ENCODE results near the gene AIFM2.
A peak's percentile ranks its signal among the peaks of the same experiment; 100 is the strongest.
"Not testable (repeated sequence)": the region's sequence is repeated elsewhere in the genome, so short reads cannot be mapped to it uniquely, and the experiment has no call there.

Gene AIFM2

DNA sequence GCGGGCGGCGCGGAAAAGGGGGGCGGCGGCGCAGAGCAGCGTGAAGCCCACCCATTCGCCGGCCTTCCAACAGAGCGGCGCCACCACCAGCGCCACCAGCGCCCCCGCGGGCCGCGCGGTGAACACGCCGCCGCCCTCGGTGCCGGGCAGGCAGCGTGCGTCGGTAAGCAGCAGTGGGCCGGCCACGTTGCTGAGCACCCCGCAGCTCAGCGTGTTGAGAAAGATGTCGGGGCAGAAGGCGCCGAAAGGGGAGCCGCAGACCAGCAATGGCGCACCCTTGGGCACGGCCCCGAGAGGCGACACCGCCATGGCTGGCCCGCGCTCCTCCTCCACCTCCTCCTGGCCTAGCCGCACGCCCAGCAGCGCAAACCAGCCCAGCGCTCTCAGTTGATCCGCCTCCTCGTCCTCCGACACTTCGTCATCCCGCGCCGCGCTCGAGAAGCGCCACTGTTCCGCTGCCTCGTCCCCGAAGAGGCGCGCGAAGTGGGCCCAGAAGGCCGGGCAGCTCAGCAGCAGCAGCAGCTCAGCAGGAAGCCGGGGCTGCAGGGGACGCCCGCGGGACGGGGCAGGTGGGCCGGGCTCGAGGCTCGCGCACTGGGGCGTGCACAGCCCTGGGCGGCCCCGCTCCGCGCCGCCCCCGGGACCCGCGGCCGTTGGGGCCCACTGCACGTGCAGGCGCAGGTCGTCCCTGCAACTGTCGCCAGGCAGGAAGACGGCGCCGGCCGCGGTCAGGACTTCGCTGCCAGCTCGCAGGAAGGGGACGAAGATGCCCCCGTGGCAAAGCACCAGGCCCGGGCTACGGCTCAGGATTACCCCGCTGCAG is 13.3 kb upstream of the AIFM2 start:
- DNase-seq: peak; percentile 71

DNA sequence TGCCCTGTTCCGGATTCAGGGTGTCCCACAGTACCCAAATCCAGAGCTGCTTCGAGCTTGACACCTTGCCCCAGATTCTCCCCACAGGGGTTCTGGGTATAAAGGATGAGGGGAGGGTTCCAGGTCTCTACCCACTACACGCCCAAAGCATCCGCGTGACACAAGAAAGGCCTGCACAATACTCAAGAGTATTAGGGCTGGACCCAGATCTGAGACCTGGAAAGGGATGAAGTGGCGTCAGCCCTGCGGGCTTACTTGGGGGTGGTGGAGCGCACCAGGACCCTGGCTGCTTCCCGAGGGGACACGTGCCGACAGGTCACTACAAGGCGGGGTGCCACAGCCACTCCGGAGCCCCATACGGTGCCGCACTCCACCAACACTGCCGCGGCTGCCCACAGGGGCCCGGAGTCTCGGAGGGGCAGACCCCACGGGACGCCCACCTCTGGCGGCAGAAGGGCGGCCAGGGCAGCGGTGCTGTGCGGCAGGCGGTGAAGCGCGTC is 12.6 kb upstream of the AIFM2 start:
- peak; percentile 20 for DNase-seq

DNA sequence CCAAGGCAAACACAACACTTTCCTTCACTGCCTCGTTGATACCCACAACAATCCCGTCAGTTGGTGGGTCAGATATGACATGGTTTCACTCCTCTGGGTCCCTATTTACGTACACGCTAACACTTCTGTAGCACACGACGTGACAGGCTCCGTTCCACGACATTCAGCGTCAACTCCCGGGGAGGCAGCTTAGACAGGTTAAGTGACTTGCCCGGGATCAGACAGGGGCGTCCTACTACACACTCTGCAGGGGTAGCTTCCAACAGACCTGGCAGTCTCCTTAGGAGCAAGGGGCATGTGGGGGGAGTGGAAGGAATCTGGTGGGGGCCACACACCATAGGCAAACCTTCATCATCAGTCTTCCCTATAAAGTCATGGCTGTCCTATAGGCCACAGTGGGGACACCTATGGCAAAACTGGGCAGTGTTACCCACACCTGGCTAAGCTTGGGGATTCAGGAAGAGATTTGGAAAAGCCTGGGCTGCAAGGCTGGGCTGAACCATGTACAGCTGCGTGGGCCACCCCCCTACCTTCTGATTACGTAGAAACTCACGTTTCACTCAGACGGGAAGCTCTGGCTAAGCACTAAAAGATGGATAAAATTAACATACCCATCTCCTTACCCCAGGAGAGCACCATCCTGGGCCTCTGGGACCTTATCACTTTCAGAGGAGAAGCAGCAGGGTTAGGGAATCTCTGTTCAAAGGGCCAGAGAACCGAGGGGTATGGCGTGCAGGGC is 11.9 kb upstream of the AIFM2 start:
- no peak for DNase-seq

DNA sequence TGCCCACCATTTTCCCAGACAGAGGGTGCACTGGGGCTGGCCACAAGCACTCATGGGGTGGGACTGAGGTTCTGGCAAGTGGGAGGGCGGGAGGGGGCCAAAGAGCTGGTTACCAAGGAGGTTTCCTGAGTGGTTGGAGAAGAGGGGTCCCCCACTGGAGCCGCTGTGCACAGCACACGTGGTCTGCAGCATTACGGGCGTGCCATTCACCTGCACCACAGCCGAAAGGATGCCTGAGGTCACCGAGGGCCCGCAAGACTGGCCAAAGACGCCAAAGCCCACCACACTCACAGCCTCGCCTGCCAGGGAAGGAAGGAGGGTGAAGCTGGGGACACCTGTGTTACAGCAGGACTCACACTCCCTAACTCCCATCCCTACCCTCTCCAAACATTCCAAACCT is 9.9 kb upstream of the AIFM2 start:
- no peak for DNase-seq

DNA sequence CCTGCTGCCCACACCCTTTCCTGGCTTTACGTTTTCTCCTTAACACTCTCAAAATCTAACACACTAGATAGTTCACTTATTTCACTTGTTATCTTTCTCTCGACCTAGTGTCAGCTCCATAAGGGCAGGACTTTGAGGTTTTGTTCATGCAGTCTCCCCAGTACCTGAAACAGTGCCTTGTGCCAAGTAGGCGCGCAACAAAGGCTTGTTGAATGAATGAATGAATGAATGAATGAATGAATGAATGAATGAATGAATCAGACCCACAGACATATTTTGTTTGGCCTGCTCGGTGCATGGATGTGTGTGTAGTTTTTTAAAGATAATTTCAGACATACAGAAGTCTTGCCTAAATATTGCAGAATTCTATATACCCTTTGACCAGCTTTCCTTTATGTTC is 7.7 kb upstream of the AIFM2 start:
- no peak for DNase-seq

DNA sequence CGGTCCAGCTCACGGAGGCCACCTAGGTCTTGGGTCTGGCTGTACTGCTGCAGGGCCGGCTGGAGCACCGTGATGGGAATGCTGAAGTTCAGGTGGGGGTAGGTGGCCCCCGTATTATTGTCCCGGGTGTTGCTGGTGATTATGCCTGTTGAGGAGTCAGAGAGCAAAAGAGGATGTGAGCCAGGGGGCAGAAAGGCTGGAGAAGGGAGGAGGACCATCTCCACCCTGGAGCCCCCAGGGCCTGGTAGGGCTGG is 7.3 kb upstream of the AIFM2 start:
- DNase-seq: no peak

DNA sequence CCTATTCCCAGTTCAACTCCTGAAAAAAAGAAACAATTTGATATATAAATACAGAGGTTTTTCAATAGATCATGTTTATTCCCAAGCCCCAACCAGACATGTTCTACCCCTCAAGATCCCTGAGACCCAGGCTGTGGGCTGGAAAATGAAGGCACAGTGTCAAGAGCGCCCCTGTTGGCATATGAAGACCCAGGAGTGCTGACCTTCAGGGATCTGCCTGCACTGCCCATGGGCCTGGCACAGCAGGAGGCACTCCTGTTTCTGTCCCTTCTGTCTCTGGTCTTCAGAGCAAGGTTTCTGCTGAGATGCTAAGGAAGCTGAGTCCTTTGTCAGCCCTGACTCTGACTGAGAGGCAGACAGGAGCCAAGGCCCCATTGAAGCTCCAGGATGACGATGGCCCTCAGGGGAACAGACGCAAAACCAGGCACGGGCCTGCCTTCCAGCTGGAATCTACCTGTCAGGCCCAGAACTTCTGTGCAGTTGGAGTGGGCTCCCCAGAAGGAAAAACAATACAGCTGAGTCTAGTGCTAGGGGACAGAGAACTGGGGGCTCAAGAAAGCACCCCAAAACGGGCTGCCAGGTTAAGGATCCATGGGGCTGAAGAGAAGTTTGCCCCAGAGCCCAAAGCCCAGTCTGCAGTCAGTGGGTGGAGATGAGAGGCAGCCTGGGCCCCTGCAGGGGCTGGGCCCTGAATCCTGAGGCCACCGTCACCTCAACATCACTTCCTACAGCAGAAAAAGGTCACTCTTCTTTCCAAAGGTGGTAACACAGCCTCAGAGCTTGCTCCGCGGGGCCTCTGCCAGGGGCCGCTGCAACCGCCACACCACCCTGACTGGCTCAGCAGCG is 6.7 kb upstream of the AIFM2 start:
- DNase-seq: no peak

DNA sequence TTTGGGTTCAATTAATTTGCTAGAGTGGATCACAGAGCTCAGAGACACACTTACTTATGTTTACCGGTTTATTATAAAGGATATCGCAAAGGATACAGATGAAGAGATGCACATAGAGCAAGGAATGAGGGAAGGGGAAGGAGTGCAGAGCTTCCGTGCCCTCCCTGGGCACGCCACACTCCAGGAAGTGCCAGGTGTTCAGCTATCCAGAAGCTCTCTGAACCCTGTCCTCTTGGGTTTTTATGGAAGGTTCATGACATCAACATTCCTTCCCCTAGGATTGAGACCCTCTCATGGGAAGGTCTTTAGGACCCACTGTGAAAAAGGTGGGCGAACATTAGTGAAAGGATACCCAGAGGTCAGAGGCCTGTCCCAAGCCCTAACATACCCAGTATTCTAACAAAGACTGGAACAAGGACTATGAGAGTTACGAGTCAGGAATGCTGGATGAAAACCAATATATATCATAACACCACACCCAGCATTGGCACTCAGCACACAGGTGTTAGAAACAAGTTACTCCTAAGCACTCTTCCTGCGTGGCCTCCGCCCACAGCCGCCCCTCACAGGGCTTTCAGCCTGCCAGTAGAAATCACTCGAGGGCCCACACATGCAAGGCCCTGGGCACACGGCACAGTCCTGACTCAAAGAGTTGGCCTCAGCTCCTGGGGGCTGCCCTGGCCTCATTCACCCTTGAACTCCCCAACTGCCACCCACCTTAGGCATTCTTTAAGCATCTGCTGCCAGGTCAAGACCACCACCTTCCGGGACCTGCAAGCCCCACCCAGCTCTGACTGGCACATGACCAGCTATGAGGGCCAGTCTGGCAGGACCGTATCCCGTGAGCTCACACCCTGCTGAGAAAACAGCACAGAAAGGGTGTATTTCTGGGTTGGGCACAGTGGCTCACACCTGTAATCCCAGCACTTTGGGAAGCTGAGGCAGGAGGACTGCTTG is 5.6 kb upstream of the AIFM2 start:
- DNase-seq: no peak

DNA sequence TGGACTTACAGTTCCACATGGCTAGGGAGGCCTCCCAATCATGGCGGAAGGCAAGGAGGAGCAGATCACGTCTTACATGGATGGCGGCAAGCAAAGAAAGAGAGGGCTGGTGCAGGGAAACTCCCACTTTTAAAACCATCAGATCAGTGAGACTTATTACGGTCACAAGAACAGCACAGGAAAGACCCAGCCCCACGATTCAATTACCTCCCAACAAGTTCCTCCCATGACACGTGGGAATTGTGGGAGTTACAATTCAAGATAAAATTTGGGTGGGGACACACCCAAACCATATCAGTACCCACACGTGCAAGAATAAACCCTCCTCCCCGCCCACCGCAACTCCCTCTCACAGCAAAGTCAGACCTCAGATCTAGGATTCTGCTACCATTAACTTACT is 4.5 kb upstream of the AIFM2 start:
- DNase-seq: no peak

DNA sequence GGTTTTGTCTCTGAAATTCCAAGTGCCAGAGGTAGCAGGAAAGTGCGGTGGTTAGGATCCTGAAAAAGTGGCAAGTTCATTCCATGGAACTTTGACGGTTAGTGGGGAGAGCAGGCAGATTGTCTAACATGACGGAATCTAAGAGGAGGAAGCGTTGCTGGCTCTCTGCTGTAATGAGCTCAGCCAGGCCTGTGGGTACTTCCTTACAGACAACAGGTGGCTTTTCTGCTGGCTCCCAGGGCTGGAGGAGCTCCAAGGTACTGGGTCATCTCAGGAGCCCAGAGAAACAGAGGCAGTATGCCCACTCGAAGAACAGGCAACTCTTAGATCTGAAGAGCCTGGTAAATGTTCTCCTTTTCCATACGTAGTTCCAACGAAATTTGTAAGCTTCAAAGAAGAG is 3.1 kb upstream of the AIFM2 start:
- no peak for DNase-seq

DNA sequence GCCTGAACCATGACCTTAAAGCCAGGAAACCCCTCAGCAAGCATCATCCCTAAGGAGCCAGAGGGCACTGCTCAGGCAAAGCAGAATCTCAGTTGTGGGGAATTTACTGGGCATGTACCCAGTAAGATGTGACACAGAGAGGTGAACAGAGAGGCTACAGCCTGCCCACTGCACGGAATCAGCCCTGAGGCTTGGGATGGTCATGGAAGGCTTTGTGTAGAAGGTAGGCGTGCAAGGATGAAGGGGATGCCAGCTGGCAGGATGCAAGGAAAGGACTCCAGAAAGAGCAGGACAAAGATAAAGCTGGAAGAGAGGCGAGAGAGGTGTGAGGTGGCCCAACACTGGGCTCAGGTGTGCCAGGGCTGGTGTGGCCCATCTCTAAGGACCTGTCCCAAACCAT is 2.4 kb upstream of the AIFM2 start:
- DNase-seq: no peak

DNA sequence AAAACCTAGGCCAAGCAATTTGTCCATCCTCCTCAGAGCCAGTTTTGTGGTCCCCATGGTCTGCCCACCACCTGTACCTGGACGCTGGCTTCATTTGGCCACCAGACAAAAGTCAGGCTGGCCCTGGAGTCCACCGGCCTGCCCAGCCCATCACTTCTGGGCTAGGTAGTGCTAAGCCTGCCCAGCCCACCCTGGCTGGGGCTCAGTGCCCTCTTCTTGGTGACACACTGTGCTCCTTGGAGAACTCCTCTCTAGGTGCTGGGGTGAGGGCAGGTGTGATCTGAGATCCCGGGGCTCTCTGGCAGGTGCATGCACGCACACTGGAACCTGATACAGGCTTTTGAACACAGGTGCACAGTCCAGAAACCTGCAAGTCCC is 1.1 kb downstream of the AIFM2 start:
- no peak for DNase-seq

DNA sequence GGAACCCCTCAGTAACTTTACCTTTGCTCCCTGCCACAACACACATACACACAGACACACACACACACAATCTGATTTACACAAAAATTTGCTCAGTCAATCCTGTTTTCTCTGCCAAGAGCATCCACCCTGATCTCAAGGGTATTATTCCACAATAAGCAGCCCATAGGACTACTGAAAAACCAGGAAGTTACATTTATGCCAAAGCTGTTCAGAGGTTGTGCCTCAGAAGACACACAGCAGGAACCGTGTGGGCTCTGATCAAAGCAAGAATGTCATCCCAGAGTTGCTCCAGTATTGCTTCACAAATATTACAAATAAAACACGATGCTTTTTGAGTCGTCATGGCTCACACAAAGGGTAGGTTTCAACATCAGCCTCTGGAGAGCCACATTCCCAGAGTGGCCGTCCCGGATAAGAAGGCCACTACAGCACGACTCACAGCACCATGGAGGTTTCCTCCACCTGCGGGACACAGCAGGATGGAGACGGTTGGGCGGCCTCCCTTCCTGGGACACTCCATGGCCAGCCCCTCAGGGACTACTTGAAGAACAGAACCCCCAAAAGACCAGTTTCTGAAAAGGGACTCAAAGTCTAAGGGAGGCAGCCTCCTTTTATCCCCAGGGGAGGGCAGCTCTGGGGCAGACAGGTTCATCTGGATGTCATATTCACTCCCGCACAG is 1.6 kb downstream of the AIFM2 start:
- no peak for DNase-seq

DNA sequence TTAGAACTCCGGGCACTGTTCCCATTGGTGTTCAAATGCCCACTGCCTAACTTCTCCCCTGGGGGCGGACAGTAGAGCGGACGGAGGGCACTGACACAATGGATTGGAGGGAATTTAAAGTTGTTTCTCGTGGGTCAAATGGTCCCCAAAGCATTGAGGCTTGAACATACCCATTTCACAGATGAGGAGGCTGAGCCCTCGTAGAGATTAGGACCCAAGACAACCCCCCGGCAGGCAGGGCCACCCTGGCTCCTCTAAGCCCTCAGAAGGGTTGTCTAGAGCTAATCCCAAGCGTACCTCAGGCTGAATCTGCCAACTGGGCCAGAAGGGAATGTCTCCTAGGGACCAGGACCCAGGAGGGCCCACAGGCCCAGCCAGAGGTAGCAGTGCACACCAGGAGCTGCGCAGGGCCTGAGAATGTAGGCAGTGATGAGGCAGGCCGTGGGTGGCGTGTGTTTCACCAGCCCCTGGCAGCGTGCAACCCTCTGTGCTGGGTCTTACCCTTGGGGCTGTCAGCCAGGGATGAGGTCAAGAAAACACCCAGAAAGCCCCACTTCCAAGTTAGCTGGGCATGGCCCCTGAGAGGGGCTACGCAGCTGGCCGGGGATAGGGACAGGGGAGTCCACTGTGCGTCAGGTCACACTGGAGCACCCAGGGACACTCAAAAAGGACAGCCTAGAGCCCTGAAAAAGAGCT is 5.8 kb downstream of the AIFM2 start:
- no peak for DNase-seq

DNA sequence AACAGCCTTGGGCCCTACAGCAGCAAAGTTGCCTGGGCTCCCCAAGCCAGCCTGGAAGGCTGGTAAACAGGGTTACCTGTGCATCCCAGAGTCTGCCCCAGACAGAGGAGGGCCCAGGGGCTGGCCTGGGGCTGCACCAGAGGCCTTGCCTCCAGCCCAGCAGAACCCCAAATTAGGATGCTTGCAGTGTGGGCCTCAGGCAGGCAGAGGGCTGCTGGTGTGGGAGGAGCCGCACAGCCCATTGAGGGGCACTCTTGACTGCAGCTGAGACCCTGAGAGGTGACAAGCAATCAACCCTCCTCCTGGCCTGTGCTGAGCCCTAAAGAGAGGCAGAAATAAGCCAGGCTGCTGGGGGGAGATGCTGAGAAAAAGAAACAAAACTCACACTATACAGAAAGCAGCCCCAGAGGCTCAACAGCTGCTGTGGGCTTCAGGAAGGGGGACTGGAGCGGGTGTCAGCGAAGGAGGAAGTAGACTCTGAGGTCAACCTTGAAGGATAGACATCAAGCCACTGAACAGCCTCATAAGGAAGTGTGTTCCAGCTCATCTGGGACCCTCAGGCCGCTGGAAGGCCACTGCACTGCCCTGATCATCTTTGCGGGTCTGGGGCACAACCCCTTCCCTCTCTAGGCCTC is 6.6 kb downstream of the AIFM2 start:
- DNase-seq: no peak

DNA sequence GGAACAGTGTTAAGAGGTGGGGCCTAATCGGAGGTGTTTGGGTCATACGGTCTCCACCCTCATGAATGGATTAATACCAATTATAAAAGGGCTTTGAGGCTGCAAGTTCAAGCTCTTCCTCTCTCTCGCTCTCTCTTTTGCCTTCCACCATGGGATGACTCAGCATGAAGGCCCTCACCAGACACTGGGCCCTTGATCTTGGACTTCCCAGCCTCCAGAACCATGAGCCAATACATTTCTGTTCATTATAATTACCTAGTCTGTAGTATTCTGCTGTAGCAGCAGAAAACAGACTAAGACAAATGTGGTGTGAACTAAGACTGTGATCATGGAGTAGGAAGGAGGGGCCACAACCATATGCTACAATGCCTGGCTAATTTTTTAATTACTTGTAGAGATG is 7.7 kb downstream of the AIFM2 start:
- no peak for DNase-seq

DNA sequence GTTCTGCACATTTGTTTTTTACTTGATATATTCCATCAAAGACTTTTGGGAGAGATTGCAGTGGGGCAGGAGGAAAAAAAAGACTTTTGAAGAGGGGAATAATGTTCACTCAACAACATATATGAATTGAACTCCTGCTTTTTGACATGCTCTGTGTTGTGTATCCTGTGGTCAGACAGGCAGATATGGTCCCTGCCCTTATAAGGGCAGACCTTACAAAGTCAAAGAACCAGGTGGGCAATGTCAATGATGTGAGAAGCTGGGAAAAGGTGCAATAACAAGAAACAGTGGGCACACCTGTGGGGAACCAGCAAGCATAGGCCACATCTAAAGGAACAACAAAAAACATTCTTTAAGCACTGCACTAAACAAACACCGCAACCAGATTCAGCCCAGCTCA is 8.2 kb downstream of the AIFM2 start:
- no peak for DNase-seq

DNA sequence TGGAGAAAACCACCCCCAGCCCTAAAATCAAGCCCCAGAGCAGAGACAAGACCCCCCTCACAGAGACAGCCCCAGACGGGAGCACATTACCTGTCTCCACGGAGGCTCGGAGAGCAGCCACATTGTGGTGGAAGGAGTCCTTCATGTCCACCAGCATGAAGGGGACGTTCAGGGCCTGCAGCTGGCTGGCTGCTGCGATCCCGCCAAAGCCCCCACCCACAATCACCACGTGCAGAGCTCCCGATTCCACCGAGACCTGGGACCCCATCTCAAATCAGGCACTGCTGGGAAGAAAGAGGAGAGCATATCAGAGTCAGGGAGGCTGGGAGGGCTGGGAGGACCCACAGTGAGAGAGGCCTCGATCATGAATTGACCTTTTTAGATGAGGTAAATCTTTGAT is 8.8 kb downstream of the AIFM2 start:
- no peak for DNase-seq

DNA sequence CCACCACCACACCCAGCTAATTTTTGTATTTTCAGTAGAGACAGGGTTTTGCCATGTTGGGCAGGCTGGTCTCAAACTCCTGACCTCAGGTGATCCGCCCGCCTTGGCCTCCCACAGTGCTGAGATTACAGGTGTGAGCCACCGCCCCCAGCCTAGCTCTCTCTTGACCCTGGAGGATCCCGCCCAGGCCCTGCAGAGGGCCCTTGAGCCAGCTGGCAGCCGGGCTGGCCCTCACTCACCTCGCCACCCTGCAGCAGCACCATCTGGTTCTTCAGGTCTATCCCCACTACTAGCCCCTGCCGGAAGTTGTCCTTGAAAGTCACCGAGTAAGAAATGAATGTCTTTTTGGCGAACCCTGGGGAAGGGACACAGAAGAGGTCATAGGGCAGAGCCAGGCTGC is 9.5 kb downstream of the AIFM2 start:
- not testable (repeated sequence) for DNase-seq

DNA sequence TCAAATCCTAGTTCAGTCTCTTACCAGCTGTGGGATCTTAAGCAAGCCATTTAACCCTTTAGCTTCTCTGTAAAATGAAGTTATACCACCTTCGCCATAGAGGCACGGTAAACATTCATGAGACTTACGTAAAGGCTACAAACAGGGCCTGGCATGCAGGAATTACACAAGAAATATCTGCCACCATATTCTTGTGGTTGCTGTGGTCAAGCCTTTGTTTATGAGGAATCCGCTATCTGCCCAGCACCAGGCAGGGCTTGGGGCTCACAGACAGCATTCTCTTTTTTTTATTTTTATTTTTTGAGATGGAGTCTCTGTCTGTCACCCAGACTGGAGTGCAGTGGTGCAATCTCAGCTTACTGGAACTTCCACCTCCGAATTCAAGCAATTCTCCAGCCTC is 9.9 kb downstream of the AIFM2 start:
- DNase-seq: no peak

All from stimulated activated CD4-positive, alpha-beta T cell treated with anti-CD3 and anti-CD28 coated beads, Interleukin-1b, Interleukin-23, amount 100 ng/mL, for 48 hours (primary cell).